Measurements from ENCODE around the gene ACOX1. TPM values are rescaled to one million over a fixed set of nuclear protein-coding genes. Genes with fewer than 3 reads are reported as not detected.
A peak's percentile ranks its signal among the peaks of the same experiment; 100 is the strongest.

Gene ACOX1
- total RNA-seq, 1 donor from 2014 or later, result 54.6 TPM

GRCh38 chr17:75926456-75926855 lies 52.5 kb downstream of the ACOX1 start:
- H3K36me3 Mint-ChIP-seq (ENCODE audit: insufficient read depth), result no peaks in the 10 kb centered on the region
- H3K9me3 Mint-ChIP-seq (ENCODE audit: low read depth), result no peaks in the 10 kb centered on the region
- no peaks in the 10 kb centered on the region for H3K27me3 Mint-ChIP-seq
- TF ChIP-seq, protein P1, sequence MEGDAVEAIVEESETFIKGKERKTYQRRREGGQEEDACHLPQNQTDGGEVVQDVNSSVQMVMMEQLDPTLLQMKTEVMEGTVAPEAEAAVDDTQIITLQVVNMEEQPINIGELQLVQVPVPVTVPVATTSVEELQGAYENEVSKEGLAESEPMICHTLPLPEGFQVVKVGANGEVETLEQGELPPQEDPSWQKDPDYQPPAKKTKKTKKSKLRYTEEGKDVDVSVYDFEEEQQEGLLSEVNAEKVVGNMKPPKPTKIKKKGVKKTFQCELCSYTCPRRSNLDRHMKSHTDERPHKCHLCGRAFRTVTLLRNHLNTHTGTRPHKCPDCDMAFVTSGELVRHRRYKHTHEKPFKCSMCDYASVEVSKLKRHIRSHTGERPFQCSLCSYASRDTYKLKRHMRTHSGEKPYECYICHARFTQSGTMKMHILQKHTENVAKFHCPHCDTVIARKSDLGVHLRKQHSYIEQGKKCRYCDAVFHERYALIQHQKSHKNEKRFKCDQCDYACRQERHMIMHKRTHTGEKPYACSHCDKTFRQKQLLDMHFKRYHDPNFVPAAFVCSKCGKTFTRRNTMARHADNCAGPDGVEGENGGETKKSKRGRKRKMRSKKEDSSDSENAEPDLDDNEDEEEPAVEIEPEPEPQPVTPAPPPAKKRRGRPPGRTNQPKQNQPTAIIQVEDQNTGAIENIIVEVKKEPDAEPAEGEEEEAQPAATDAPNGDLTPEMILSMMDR (IDR thresholded peaks at IDR 0.05; ENCODE audit: unreplicated experiment), result no peak
- peak overlapping the region; percentile 78 for H3K27ac Mint-ChIP-seq
- no peak for DNase-seq (ENCODE audit: low spot score, unreplicated experiment)
- H3K4me3 Mint-ChIP-seq (ENCODE audit: low read depth), result no peak overlapping the region
- no peaks in the 10 kb centered on the region for H3K4me1 Mint-ChIP-seq (ENCODE audit: low read depth)

GRCh38 chr17:75925912-75926311 lies 53.1 kb downstream of the ACOX1 start:
- H3K4me3 Mint-ChIP-seq (ENCODE audit: low read depth), result no peak overlapping the region
- TF ChIP-seq, protein P1 (IDR thresholded peaks at IDR 0.05; ENCODE audit: unreplicated experiment), result no peak
- no peaks in the 10 kb centered on the region for H3K9me3 Mint-ChIP-seq (ENCODE audit: low read depth)
- H3K27me3 Mint-ChIP-seq, result no peaks in the 10 kb centered on the region
- H3K27ac Mint-ChIP-seq, result no peak overlapping the region
- DNase-seq (ENCODE audit: low spot score, unreplicated experiment), result no peak
- no peaks in the 10 kb centered on the region for H3K4me1 Mint-ChIP-seq (ENCODE audit: low read depth)
- H3K36me3 Mint-ChIP-seq (ENCODE audit: insufficient read depth), result no peaks in the 10 kb centered on the region

DNA sequence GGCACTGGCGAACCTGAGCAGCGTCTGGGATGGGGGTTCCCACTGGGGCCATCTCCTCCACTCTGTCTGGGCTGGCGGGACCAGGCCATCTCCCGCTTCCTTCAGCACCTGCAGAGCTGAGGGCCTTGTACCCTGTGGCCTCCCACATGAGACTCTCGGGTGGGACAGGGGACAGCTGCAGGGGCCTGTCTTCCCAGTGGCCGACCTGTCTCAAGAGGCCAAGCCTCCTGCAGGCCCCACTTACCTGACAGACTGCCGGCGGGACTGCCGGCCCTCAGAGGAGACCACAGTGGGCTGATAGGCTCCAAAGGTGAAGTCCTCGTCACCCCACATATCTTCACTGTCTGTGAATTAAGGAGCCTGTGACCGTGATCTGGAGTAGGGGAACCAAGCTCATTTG lies 53.9 kb downstream of the ACOX1 start:
- Mint-ChIP-seq H3K27ac (no peak overlapping the region), H3K4me3 (ENCODE audit: low read depth) (no peak overlapping the region), H3K36me3 (ENCODE audit: insufficient read depth) (no peaks in the 10 kb centered on the region), H3K9me3 (ENCODE audit: low read depth) (no peaks in the 10 kb centered on the region), H3K4me1 (ENCODE audit: low read depth) (no peaks in the 10 kb centered on the region), H3K27me3 (no peaks in the 10 kb centered on the region)
- TF ChIP-seq, protein P1 (IDR thresholded peaks at IDR 0.05; ENCODE audit: unreplicated experiment), result no peak
- no peak for DNase-seq (ENCODE audit: low spot score, unreplicated experiment)

DNA sequence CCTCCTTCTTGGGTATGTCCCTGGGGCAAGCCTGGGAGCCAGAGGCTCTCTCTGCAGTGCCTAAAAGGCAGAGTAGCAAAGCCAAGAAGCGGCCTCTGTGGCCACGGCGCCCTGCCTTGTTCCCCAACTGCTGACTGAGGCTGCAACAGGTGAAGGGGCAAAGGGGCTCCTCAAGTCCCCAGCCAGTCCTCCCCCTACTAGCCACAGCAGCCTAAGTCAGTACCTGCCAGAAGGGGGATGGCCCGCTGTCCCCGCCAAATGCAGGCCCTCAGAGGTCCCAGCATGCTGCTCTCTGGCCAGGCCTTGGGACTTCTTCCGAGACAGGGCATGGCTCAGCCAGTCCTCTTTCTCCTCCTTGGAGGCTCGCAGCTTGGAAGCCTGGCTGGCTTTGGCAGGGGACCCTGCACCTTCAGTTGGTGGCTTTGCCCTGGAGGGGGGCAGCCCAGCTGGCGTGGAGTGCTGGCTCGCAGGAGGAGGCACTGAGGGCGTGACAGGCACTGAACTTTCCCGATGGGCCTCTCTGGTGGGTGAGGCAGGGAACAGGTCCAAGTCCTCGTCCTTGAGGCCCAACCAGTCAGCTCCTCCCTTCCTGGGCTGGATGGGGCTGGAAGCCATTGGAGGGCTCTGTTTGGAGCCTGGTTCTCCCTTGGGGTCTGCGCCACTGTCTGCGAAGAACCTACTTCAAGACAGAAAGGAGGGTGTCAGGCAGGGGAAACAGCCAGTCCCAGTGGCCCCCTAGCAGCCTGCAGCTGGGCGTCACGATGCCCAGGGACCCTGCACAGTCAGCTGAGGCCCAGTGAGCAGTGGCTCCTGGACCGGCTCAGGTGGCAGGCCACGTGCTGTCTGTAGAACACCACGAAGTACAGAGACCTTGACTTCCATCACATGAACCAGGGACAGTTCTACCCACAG lies 55.7 kb downstream of the ACOX1 start:
- Mint-ChIP-seq H3K4me1 (ENCODE audit: low read depth) (no peaks in the 10 kb centered on the region), H3K36me3 (ENCODE audit: insufficient read depth) (no peaks in the 10 kb centered on the region), H3K27me3 (no peaks in the 10 kb centered on the region), H3K9me3 (ENCODE audit: low read depth) (no peaks in the 10 kb centered on the region), H3K4me3 (ENCODE audit: low read depth) (no peak overlapping the region), H3K27ac (no peak overlapping the region)
- no peak for DNase-seq (ENCODE audit: low spot score, unreplicated experiment)
- TF ChIP-seq, protein P1 (IDR thresholded peaks at IDR 0.05; ENCODE audit: unreplicated experiment), result no peak

DNA sequence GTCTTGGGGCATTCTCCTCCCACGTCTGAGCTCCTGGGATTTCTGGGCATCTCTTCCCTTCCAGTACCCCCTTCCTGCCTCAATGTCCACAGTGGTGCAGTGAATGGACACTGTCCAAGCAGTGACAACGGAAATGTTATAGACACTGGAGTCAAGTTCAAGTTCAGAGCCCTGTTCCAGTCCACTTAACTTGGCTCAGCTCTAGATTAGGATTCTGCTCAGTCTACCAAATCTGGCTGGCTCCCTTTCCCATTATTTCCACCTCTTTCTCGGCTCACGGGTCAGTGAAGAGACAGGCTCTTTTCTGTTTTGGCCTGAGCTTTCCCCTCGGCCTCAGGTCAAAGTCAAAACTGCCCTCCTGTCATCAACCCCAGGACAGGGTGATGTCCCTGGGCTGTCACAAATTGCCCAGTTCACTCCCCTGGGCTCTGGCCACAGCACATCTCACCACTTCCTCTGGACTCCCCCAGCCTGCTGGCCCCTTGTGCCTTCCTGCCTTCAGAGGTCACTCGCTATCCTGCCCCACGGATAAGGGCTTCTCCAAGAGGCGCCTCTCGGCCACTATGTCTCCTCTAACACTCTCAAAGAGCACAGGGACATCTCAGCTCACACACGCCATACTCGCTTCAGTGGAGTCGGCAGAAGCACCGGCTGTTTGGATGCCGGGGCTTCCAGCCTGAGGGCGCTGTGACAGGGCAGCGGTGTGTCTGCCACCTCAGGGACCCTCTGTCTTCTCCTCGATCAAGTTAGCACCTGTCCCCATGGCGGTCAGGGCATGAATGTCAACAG lies 56.6 kb downstream of the ACOX1 start:
- H3K4me1 Mint-ChIP-seq (ENCODE audit: low read depth), result no peaks in the 10 kb centered on the region
- H3K36me3 Mint-ChIP-seq (ENCODE audit: insufficient read depth), result no peaks in the 10 kb centered on the region
- H3K27ac Mint-ChIP-seq, result no peak overlapping the region
- TF ChIP-seq, protein P1 (IDR thresholded peaks at IDR 0.05; ENCODE audit: unreplicated experiment), result no peak
- no peak for DNase-seq (ENCODE audit: low spot score, unreplicated experiment)
- no peak overlapping the region for H3K4me3 Mint-ChIP-seq (ENCODE audit: low read depth)
- H3K27me3 Mint-ChIP-seq, result no peaks in the 10 kb centered on the region
- H3K9me3 Mint-ChIP-seq (ENCODE audit: low read depth), result no peaks in the 10 kb centered on the region
